ENCODE data around the gene ICOSLG.

DNA sequence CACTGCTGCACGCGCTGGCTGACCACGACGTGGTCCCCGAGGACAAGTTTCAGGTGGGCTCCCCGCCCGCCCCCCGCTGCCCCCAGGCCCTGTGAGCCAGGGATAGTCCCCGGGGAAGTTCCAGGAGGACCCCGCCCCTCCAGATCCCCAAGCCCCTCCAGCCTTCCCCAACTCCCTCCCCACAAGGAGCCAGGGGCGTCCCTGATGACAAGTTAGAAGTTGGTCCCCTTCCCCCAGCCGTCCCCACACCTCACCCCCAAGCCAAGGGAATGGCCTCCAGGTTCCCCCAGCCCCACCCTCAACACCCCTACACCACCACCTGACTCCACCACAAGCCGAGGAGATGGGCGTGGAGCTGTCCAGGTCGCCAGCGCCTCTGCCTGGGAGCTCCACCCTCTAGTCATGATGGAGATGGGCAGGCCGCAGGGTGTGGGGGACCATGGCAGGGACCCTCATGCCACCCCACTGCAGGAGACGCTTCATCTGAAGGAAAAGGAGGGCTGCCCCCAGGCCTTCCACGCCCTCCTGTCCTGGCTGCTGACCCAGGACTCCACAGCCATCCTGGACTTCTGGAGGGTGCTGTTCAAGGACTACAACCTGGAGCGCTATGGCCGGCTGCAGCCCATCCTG is 45.5 kb upstream of the ICOSLG start:
- TF ChIP-seq EZH2 (IDR thresholded peaks at IDR 0.05; ENCODE audit: insufficient read depth, poor library complexity, severe bottlenecking) (no peak), EZH2phosphoT487 (IDR thresholded peaks at IDR 0.05; ENCODE audit: insufficient read depth, low read depth) (no peak)
